Measurements from ENCODE around the gene LRMDA. TPM values are rescaled to one million over a fixed set of nuclear protein-coding genes. Genes with fewer than 3 reads are reported as not detected.

Gene LRMDA
- total RNA-seq, 4 donors from 2014 or later: 7.3 to 20.1 (median 8.4) TPM

DNA sequence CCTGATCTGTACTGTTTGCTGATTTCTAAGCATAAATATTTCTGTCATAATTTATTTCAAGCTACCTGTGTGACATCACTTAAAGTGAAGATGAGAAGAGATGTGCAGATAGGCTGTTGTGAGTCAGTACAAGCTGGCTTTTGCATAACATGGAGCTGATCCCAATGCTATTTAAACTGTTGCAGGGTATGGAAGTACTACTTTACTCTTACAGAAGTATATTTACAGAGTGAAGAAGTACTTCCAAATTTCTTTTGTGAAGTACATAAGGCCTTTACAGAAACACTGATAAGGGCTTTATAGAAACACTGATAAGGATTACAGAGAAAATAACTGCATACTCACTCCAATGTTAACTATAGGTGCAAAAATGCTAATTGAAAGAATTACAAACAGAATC is 911.6 kb downstream of the LRMDA start:
- no peaks in the 10 kb centered on the region for H3K36me3 ChIP-seq
- H3K9me3 ChIP-seq: peaks cover 0 to 5% (median 0%) of the 10 kb centered on the region in 3 donors
- no peak for ATAC-seq
- H3K27ac ChIP-seq: no peak overlapping the region
- H3K27me3 ChIP-seq: no peaks in the 10 kb centered on the region
- no peak overlapping the region for H3K4me3 ChIP-seq
- TF ChIP-seq EP300 (IDR thresholded peaks at IDR 0.05) (no peak), POLR2AphosphoS5 (IDR thresholded peaks at IDR 0.05) (no peak), POLR2A (IDR thresholded peaks at IDR 0.05) (no peak), CTCF (IDR thresholded peaks at IDR 0.05) (no peak)
- no peaks in the 10 kb centered on the region for H3K4me1 ChIP-seq

DNA sequence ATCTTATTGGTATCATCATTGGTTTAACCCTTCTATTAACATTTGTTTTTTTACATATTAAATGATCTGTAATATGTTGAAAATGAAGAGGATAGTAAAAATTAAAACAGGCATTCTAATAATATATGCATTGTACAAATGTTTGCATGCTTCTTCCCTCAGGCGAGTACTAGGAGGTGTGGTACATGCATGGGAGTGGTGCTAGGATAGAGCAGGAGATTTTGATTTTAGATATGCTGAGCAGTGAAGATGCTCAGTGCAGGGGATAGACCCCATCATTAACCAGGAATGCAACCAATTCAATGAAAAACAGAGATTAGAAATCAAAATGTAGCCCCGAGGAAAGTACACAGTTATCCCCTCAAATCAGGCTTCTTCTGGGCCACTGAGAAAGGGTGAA is 916.4 kb downstream of the LRMDA start:
- no peaks in the 10 kb centered on the region for H3K27me3 ChIP-seq
- TF ChIP-seq POLR2A (IDR thresholded peaks at IDR 0.05): no peak
- no peak for TF ChIP-seq CTCF (IDR thresholded peaks at IDR 0.05)
- H3K4me3 ChIP-seq: no peak overlapping the region
- WGBS, 2 donors (ENCODE audit: low coverage in 1 of 2): 93 to 100% methylated on average over 2 of the region's 2 CpGs
- peaks cover 0 to 4% (median 0%) of the 10 kb centered on the region in 3 donors for H3K9me3 ChIP-seq
- no peaks in the 10 kb centered on the region for H3K36me3 ChIP-seq
- H3K27ac ChIP-seq: no peak overlapping the region
- H3K4me1 ChIP-seq: no peaks in the 10 kb centered on the region
- ATAC-seq: no peak

- no peak overlapping the region for H3K4me3 ChIP-seq
- no peaks in the 10 kb centered on the region for H3K4me1 ChIP-seq
- H3K36me3 ChIP-seq: no peaks in the 10 kb centered on the region
- no peaks in the 10 kb centered on the region for H3K27me3 ChIP-seq
- TF ChIP-seq POLR2AphosphoS5 (IDR thresholded peaks at IDR 0.05) (no peak), EP300 (IDR thresholded peaks at IDR 0.05) (no peak), CTCF (IDR thresholded peaks at IDR 0.05) (no peak), POLR2A (IDR thresholded peaks at IDR 0.05) (no peak)
- 47 to 72% methylated on average over 3 of the region's 4 CpGs for WGBS, 2 donors (ENCODE audit: low coverage in 1 of 2)
- ATAC-seq: no peak
- H3K27ac ChIP-seq: no peak overlapping the region
- no peaks in the 10 kb centered on the region for H3K9me3 ChIP-seq
These were observed 919.2 kb downstream of the LRMDA start for GRCh38 chr10:76350583-76350982.

- Histone ChIP-seq H3K4me3 (no peak overlapping the region), H3K4me1 (no peaks in the 10 kb centered on the region), H3K27ac (no peak overlapping the region), H3K27me3 (no peaks in the 10 kb centered on the region), H3K36me3 (no peaks in the 10 kb centered on the region), H3K9me3 (no peaks in the 10 kb centered on the region)
- 84 to 100% methylated on average over 2 to 5 of the region's 5 CpGs for WGBS, 2 donors (ENCODE audit: low coverage in 1 of 2)
- no peak for TF ChIP-seq POLR2A (IDR thresholded peaks at IDR 0.05)
- no peak for TF ChIP-seq EP300 (IDR thresholded peaks at IDR 0.05)
- no peak for TF ChIP-seq CTCF (IDR thresholded peaks at IDR 0.05)
- TF ChIP-seq POLR2AphosphoS5 (IDR thresholded peaks at IDR 0.05): no peak
- no peak for ATAC-seq
These were observed 920.9 kb downstream of the LRMDA start for GRCh38 chr10:76352300-76352699.

- Histone ChIP-seq H3K27me3 (no peaks in the 10 kb centered on the region), H3K4me1 (no peaks in the 10 kb centered on the region), H3K9me3 (no peaks in the 10 kb centered on the region), H3K36me3 (no peaks in the 10 kb centered on the region), H3K4me3 (no peak overlapping the region), H3K27ac (no peak overlapping the region)
- TF ChIP-seq CTCF (IDR thresholded peaks at IDR 0.05) (no peak), POLR2AphosphoS5 (IDR thresholded peaks at IDR 0.05) (no peak), POLR2A (IDR thresholded peaks at IDR 0.05) (no peak), EP300 (IDR thresholded peaks at IDR 0.05) (no peak)
- ATAC-seq: no peak
- WGBS, 2 donors (ENCODE audit: low coverage in 1 of 2): 54 to 61% methylated on average over 4 to 5 of the region's 6 CpGs
These were observed 921.9 kb downstream of the LRMDA start for GRCh38 chr10:76353237-76353851.
